Lower leg skin (tissue), 4 donors: ENCODE measurements around the gene CFAP299. TPM values are rescaled to one million over a fixed set of nuclear protein-coding genes. Genes with fewer than 3 reads are reported as not detected.

ENCODE experiments used
- DNase-seq, 2 donors: peaks; one replicate each; pipeline ENCODE4 v3.0.0-alpha.2; 2019; ENCODE audit warnings: low spot score in 2 of 2
- H3K4me3 ChIP-seq: fragments of 200-600 bp; sonication (generic); 2 replicates; pipeline ENCODE4 v1.5.1; 2017; ENCODE audit warnings: mild to moderate bottlenecking, low read depth; ENCODE audit not compliant: poor library complexity, severe bottlenecking
- POLR2A ChIP-seq, 2 donors: fragments of 450-650 bp; IDR thresholded peaks; one replicate each; pipeline ENCODE4 v1.6.1; 2016 to 2017; ENCODE audit warnings: antibody characterized with exemption in 2 of 2, mild to moderate bottlenecking in 1 of 2, moderate library complexity in 1 of 2
- WGBS, 2 donors: methylation state at CpG; one replicate each; pipeline ENCODE4 v1.1.5; 2018; 5-methylcytosine and 5-hydroxymethylcytosine counted together
- intact Hi-C: fragments of 100-400 bp; cut with DNase I; formaldehyde crosslinking; loops from one replicate; pipeline ENCODE4 v1.15.0; 2023; ENCODE audit warnings: low total_unique reads
- total RNA-seq, 4 donors: library from RNA; depleted of rRNA; stranded (reverse); fragments of >200 nt; gene quantifications; one replicate each; pipeline ENCODE4 v1.1.0, GENCODE V29; 2016
- TF ChIP-seq, protein P1 (sequence below), 3 donors: fragments of 450-650 bp; IDR thresholded peaks; one replicate each; pipeline ENCODE4 v1.5.1; 2016; ENCODE audit warnings: antibody characterized with exemption in 3 of 3, mild to moderate bottlenecking in 3 of 3, moderate library complexity in 2 of 3

Gene CFAP299
- total RNA-seq, 4 donors from 2014 or later, result not detected

DNA sequence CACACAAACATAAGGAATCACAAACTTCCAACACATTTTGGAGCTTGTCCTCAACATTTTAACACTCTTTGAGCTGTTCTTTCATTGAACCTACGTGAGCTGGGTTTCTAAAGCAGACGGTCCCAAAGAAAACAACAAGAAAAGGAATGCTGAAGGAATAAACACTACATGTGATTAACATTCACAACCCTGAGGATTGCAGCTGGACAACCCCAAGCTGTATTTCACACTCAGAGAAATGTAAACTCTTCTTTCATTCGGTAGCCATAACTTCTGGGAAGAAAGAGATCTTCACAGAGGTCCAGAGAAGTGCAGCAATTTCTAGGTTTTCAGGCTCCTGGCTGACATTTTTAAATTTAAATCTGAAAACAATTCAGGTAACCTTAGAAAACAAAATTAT lies 130.2 kb downstream of the CFAP299 start:
- H3K4me3 ChIP-seq, result no peak overlapping the region
- WGBS, 2 donors, result 83 to 91% methylated on average over 3 of the region's 3 CpGs
- no peak for DNase-seq
- no peak for TF ChIP-seq POLR2A (IDR thresholded peaks at IDR 0.05)
- TF ChIP-seq, protein P1, sequence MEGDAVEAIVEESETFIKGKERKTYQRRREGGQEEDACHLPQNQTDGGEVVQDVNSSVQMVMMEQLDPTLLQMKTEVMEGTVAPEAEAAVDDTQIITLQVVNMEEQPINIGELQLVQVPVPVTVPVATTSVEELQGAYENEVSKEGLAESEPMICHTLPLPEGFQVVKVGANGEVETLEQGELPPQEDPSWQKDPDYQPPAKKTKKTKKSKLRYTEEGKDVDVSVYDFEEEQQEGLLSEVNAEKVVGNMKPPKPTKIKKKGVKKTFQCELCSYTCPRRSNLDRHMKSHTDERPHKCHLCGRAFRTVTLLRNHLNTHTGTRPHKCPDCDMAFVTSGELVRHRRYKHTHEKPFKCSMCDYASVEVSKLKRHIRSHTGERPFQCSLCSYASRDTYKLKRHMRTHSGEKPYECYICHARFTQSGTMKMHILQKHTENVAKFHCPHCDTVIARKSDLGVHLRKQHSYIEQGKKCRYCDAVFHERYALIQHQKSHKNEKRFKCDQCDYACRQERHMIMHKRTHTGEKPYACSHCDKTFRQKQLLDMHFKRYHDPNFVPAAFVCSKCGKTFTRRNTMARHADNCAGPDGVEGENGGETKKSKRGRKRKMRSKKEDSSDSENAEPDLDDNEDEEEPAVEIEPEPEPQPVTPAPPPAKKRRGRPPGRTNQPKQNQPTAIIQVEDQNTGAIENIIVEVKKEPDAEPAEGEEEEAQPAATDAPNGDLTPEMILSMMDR (IDR thresholded peaks at IDR 0.05), result no peak
- intact Hi-C loops, result no loop called here

GRCh38 chr4:80466618-80467017 lies 131.1 kb downstream of the CFAP299 start:
- WGBS, 2 donors, result 82 to 83% methylated on average over 1 of the region's 1 CpG
- no peak for TF ChIP-seq POLR2A (IDR thresholded peaks at IDR 0.05)
- TF ChIP-seq, protein P1 (IDR thresholded peaks at IDR 0.05), result no peak
- intact Hi-C loops, result no loop called here
- no peak for DNase-seq
- no peak overlapping the region for H3K4me3 ChIP-seq

DNA sequence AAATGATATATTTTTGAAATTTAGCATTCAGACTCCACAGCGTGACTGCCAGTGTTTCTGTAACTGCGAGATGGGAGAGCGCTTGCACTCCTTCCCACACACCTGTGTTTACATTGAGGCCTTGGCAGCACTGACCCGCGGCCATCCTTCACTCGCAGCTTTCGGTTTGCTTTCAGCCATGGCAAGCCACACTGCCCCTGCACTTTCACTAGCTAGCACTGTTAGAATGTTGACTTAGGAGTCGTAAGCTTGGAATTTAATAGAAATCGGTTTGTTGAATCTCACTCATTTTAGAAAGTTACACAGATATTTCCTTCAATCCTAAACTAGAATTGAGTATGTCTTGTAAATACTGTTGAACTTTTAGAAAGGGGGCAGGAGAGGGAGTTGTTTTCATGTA lies 136.2 kb downstream of the CFAP299 start:
- WGBS, 2 donors, result 39 to 47% methylated on average over 9 of the region's 9 CpGs
- intact Hi-C loops, result loop anchor here (10.0 kb wide), 1 partner anchor 757 kb away; no protein-coding TSS in a partner anchor
- no peak overlapping the region for H3K4me3 ChIP-seq
- TF ChIP-seq, protein P1 (IDR thresholded peaks at IDR 0.05), result no peak
- no peak for TF ChIP-seq POLR2A (IDR thresholded peaks at IDR 0.05)
- no peak for DNase-seq

- intact Hi-C loops, result loop anchor here (10.0 kb wide), 1 partner anchor 760 kb away; no protein-coding TSS in a partner anchor
- WGBS, 2 donors, result 83 to 89% methylated on average over 2 of the region's 2 CpGs
- H3K4me3 ChIP-seq, result no peak overlapping the region
- no peak for DNase-seq
- TF ChIP-seq, protein P1 (IDR thresholded peaks at IDR 0.05), result no peak
- TF ChIP-seq POLR2A (IDR thresholded peaks at IDR 0.05), result no peak
These were observed 139.7 kb downstream of the CFAP299 start for GRCh38 chr4:80475236-80475635.

GRCh38 chr4:80475798-80476197 lies 140.3 kb downstream of the CFAP299 start:
- 61 to 73% methylated on average over 3 of the region's 3 CpGs for WGBS, 2 donors
- no peak for DNase-seq
- TF ChIP-seq POLR2A (IDR thresholded peaks at IDR 0.05), result no peak
- TF ChIP-seq, protein P1 (IDR thresholded peaks at IDR 0.05), result no peak
- no peak overlapping the region for H3K4me3 ChIP-seq
- intact Hi-C loops, result loop anchor here (10.0 kb wide), 1 partner anchor 761 kb away; no protein-coding TSS in a partner anchor

GRCh38 chr4:80484712-80485111 lies 149.2 kb downstream of the CFAP299 start:
- 85 to 90% methylated on average over 2 of the region's 2 CpGs for WGBS, 2 donors
- DNase-seq, result no peak
- TF ChIP-seq POLR2A (IDR thresholded peaks at IDR 0.05), result no peak
- H3K4me3 ChIP-seq, result no peak overlapping the region
- intact Hi-C loops, result no loop called here
